Liver (tissue), 9 donors: ENCODE data around the gene ZNF518A. TPM values are rescaled to one million over a fixed set of nuclear protein-coding genes. Genes with fewer than 3 reads are reported as not detected.

Experiments used
- DNase-seq: peaks from one replicate; pipeline ENCODE4 v3.0.0-alpha.2; 2017; ENCODE audit warnings: low spot score
- H3K27ac ChIP-seq, 2 donors: one replicate each; pipeline ENCODE4 v1.7.0; 2013; ENCODE audit warnings: inconsistent platforms in 2 of 2, low read length in 2 of 2, control low read depth in 1 of 2, low read depth in 1 of 2, mild to moderate bottlenecking in 1 of 2
- H3K27me3 ChIP-seq, 4 donors: one replicate each; pipeline versions ENCODE4 v1.6.1 to v1.7.0; 2013; ENCODE audit warnings: low read length in 3 of 4, inconsistent platforms in 1 of 4, mild to moderate bottlenecking in 1 of 4, moderate library complexity in 1 of 4; ENCODE audit not compliant: control insufficient read depth in 4 of 4, insufficient read depth in 4 of 4
- H3K36me3 ChIP-seq, 4 donors: one replicate each; pipeline versions ENCODE4 v1.6.1 to v1.7.0; 2013; ENCODE audit warnings: low read length in 3 of 4, mild to moderate bottlenecking in 3 of 4, low read depth in 1 of 4, moderate library complexity in 1 of 4; ENCODE audit not compliant: control insufficient read depth in 4 of 4, insufficient read depth in 3 of 4
- H3K4me1 ChIP-seq, 4 donors: one replicate each; pipeline versions ENCODE4 v1.6.1 to v1.7.0; 2013; ENCODE audit warnings: low read length in 3 of 4, mild to moderate bottlenecking in 3 of 4, moderate library complexity in 1 of 4; ENCODE audit not compliant: control insufficient read depth in 4 of 4, insufficient read depth in 4 of 4
- H3K4me3 ChIP-seq, 3 donors: one replicate each; pipeline versions ENCODE4 v1.6.1 to v1.7.0; 2013; ENCODE audit warnings: low read length in 3 of 3, control low read depth in 1 of 3, low read depth in 1 of 3, mild to moderate bottlenecking in 1 of 3
- H3K9ac ChIP-seq, 2 donors: one replicate each; pipeline ENCODE4 v1.7.0; 2013; ENCODE audit warnings: low read length in 2 of 2, mild to moderate bottlenecking in 2 of 2, moderate library complexity in 2 of 2, control low read depth in 1 of 2, low read depth in 1 of 2
- H3K9me3 ChIP-seq, 4 donors: one replicate each; pipeline versions ENCODE4 v1.6.1 to v1.7.0; 2013; ENCODE audit warnings: low read length in 3 of 4; ENCODE audit not compliant: control insufficient read depth in 4 of 4
- FOXA1 ChIP-seq: IDR thresholded peaks from 2 replicates; pipeline ENCODE4 v1.6.1; 2016; ENCODE audit warnings: antibody characterized with exemption
- FOXA2 ChIP-seq: IDR thresholded peaks from 2 replicates; pipeline ENCODE4 v1.6.1; 2016; ENCODE audit warnings: antibody characterized with exemption
- GABPA ChIP-seq, 2 donors: IDR thresholded peaks in 1 of 2; conservative IDR thresholded peaks in 1 of 2; 2 replicates each; pipeline ENCODE4 v1.6.1; 2016; ENCODE audit warnings: antibody characterized with exemption in 2 of 2, mild to moderate bottlenecking in 1 of 2, moderate library complexity in 1 of 2
- HNF4G ChIP-seq: IDR thresholded peaks from 2 replicates; pipeline ENCODE4 v1.6.1; 2016; ENCODE audit warnings: antibody characterized with exemption
- NR2F2 ChIP-seq: IDR thresholded peaks from 2 replicates; pipeline ENCODE4 v1.6.1; 2016; ENCODE audit warnings: antibody characterized with exemption
- RAD21 ChIP-seq, 2 donors: IDR thresholded peaks; 2 replicates each; pipeline ENCODE4 v1.6.1; 2016; ENCODE audit warnings: antibody characterized with exemption in 2 of 2, mild to moderate bottlenecking in 2 of 2
- RXRA ChIP-seq, 2 donors: IDR thresholded peaks; 2 replicates each; pipeline ENCODE4 v1.6.1; 2017 to 2018; ENCODE audit warnings: antibody characterized with exemption in 2 of 2, mild to moderate bottlenecking in 1 of 2
- SP1 ChIP-seq: IDR thresholded peaks from 2 replicates; pipeline ENCODE4 v1.6.1; 2018; ENCODE audit warnings: antibody characterized with exemption, mild to moderate bottlenecking
- TAF1 ChIP-seq: conservative IDR thresholded peaks from 2 replicates; pipeline ENCODE4 v1.6.1; 2016; ENCODE audit warnings: antibody characterized with exemption, mild to moderate bottlenecking
- YY1 ChIP-seq: IDR thresholded peaks from 2 replicates; pipeline ENCODE4 v1.6.1; 2016; ENCODE audit warnings: antibody characterized with exemption, mild to moderate bottlenecking
- WGBS: extraction: QIAGEN DNeasy Blood & Tissue Kit; methylation state at CpG from one replicate; pipeline ENCODE4 v1.1.7; 2013; 5-methylcytosine and 5-hydroxymethylcytosine counted together
- polyA plus RNA-seq, 2 donors: library from polyadenylated mRNA; stranded (reverse) in 1 of 2; unstranded in 1 of 2; fragments of 200-250 nt in 1 of 2; fragments of >200 nt in 1 of 2; fragmentation: Nextera tagmentation in 1 of 2; extraction: Ambion mirVana in 1 of 2; gene quantifications; one replicate each; pipeline versions ENCODE4 v1.2.1 to v1.2.3, GENCODE V29; 2013 to 2015
- total RNA-seq, 2 donors: library from RNA; depleted of rRNA; stranded (reverse); fragments of >200 nt; gene quantifications; one replicate each; pipeline ENCODE4 v1.2.3, GENCODE V29; 2014
- TF ChIP-seq, protein P1 (sequence below): IDR thresholded peaks from 2 replicates; pipeline ENCODE4 v1.6.1; 2016; ENCODE audit warnings: antibody characterized with exemption
- TF ChIP-seq, protein P2 (sequence below): IDR thresholded peaks from 2 replicates; pipeline ENCODE4 v1.6.1; 2016; ENCODE audit warnings: antibody characterized with exemption
- TF ChIP-seq, protein P3 (sequence below): IDR thresholded peaks from 2 replicates; pipeline ENCODE4 v1.6.1; 2016; ENCODE audit warnings: antibody characterized with exemption
- TF ChIP-seq, protein P4 (sequence below): fragments of 150-350 bp; IDR thresholded peaks from 2 replicates; pipeline ENCODE4 v1.5.1; 2017; ENCODE audit warnings: improper control_type of control experiment, low read depth, low read length; ENCODE audit not compliant: missing input control
- TF ChIP-seq, protein P5 (sequence below): IDR thresholded peaks from 2 replicates; pipeline ENCODE4 v1.6.1; 2016; ENCODE audit warnings: antibody characterized with exemption, mild to moderate bottlenecking
- donor health status: healthy.
- donor health status: healthy.
- donor health status: healthy.
- donor health status: healthy.
- donor health status: healthy.

The ZNF518A gene
- total and polyA plus RNA-seq, 4 donors = 1.8 to 23.0 (median 13.6) TPM

DNA sequence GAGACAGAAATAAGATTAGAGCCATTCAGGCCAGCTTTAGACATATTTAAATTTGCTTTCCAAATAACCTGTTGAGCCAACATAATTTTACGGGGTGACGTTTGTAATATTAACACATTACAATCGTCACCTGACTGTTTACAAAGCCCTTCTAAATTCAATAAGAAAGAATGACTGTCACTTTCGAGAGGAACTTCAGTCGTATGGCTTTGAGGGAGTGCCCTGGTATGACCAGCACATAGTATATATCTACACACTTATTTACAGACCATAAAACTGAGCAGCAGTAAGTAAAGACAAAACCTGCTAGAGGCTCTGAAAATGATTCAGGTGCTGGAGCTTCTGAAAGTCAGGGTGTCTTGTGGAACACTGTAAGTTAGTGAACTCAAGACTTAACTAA lies 78.8 kb downstream of the ZNF518A start:
- Histone ChIP-seq H3K9ac (no peak overlapping the region), H3K27me3 (no peaks in the 10 kb centered on the region), H3K4me3 (no peak overlapping the region), H3K36me3 (peaks cover 7 to 80% (median 74%) of the 10 kb centered on the region in 4 donors), H3K9me3 (no peaks in the 10 kb centered on the region), H3K4me1 (no peaks in the 10 kb centered on the region), H3K27ac (no peak overlapping the region)
- TF ChIP-seq, protein P1, sequence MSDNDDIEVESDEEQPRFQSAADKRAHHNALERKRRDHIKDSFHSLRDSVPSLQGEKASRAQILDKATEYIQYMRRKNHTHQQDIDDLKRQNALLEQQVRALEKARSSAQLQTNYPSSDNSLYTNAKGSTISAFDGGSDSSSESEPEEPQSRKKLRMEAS = no peak
- TF ChIP-seq SP1 = no peak
- no peak for TF ChIP-seq YY1
- no peak for TF ChIP-seq TAF1
- TF ChIP-seq, protein P2, sequence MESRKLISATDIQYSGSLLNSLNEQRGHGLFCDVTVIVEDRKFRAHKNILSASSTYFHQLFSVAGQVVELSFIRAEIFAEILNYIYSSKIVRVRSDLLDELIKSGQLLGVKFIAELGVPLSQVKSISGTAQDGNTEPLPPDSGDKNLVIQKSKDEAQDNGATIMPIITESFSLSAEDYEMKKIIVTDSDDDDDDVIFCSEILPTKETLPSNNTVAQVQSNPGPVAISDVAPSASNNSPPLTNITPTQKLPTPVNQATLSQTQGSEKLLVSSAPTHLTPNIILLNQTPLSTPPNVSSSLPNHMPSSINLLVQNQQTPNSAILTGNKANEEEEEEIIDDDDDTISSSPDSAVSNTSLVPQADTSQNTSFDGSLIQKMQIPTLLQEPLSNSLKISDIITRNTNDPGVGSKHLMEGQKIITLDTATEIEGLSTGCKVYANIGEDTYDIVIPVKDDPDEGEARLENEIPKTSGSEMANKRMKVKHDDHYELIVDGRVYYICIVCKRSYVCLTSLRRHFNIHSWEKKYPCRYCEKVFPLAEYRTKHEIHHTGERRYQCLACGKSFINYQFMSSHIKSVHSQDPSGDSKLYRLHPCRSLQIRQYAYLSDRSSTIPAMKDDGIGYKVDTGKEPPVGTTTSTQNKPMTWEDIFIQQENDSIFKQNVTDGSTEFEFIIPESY = no peak
- TF ChIP-seq, protein P3, sequence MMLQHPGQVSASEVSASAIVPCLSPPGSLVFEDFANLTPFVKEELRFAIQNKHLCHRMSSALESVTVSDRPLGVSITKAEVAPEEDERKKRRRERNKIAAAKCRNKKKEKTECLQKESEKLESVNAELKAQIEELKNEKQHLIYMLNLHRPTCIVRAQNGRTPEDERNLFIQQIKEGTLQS = no peak
- TF ChIP-seq FOXA1 = no peak
- TF ChIP-seq NR2F2 = no peak
- no peak for TF ChIP-seq HNF4G
- TF ChIP-seq FOXA2 = no peak
- TF ChIP-seq RXRA (IDR thresholded peaks at IDR 0.05) = no peak
- TF ChIP-seq RAD21 (IDR thresholded peaks at IDR 0.05) = no peak
- TF ChIP-seq, protein P4, sequence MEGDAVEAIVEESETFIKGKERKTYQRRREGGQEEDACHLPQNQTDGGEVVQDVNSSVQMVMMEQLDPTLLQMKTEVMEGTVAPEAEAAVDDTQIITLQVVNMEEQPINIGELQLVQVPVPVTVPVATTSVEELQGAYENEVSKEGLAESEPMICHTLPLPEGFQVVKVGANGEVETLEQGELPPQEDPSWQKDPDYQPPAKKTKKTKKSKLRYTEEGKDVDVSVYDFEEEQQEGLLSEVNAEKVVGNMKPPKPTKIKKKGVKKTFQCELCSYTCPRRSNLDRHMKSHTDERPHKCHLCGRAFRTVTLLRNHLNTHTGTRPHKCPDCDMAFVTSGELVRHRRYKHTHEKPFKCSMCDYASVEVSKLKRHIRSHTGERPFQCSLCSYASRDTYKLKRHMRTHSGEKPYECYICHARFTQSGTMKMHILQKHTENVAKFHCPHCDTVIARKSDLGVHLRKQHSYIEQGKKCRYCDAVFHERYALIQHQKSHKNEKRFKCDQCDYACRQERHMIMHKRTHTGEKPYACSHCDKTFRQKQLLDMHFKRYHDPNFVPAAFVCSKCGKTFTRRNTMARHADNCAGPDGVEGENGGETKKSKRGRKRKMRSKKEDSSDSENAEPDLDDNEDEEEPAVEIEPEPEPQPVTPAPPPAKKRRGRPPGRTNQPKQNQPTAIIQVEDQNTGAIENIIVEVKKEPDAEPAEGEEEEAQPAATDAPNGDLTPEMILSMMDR = no peak
- no peak for TF ChIP-seq GABPA (IDR thresholded peaks at IDR 0.05 in 1 of 2, conservative IDR thresholded peaks at IDR 0.05 in 1 of 2)
- TF ChIP-seq, protein P5, sequence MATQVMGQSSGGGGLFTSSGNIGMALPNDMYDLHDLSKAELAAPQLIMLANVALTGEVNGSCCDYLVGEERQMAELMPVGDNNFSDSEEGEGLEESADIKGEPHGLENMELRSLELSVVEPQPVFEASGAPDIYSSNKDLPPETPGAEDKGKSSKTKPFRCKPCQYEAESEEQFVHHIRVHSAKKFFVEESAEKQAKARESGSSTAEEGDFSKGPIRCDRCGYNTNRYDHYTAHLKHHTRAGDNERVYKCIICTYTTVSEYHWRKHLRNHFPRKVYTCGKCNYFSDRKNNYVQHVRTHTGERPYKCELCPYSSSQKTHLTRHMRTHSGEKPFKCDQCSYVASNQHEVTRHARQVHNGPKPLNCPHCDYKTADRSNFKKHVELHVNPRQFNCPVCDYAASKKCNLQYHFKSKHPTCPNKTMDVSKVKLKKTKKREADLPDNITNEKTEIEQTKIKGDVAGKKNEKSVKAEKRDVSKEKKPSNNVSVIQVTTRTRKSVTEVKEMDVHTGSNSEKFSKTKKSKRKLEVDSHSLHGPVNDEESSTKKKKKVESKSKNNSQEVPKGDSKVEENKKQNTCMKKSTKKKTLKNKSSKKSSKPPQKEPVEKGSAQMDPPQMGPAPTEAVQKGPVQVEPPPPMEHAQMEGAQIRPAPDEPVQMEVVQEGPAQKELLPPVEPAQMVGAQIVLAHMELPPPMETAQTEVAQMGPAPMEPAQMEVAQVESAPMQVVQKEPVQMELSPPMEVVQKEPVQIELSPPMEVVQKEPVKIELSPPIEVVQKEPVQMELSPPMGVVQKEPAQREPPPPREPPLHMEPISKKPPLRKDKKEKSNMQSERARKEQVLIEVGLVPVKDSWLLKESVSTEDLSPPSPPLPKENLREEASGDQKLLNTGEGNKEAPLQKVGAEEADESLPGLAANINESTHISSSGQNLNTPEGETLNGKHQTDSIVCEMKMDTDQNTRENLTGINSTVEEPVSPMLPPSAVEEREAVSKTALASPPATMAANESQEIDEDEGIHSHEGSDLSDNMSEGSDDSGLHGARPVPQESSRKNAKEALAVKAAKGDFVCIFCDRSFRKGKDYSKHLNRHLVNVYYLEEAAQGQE = no peak
- 70% methylated on average over 5 of the region's 5 CpGs for WGBS
- DNase-seq = no peak

DNA sequence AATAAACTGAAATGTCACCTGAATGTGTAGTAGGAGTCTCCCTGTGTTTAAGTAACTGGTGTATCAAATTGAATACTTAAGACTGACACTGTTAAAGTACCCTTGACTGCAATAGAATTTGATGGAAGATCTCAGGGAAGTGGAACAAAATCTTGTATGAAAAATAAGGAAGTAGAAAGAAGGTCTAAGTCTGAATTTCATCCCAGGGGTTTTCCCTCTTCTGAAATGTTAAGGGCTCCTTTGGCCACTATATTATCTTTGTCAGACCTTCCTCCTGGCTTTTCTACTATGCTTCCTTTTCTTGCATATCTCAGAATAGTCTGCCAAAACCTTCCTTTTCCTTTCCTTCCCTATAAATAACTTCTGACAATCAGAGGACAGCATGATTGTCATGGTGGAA lies 81.7 kb downstream of the ZNF518A start:
- H3K4me3 ChIP-seq = no peak overlapping the region
- no peak for DNase-seq
- H3K36me3 ChIP-seq = peaks cover 8 to 77% (median 72%) of the 10 kb centered on the region in 4 donors
- H3K27ac ChIP-seq = no peak overlapping the region
- no peaks in the 10 kb centered on the region for H3K4me1 ChIP-seq
- no peak overlapping the region for H3K9ac ChIP-seq
- H3K27me3 ChIP-seq = no peaks in the 10 kb centered on the region
- H3K9me3 ChIP-seq = no peaks in the 10 kb centered on the region
- TF ChIP-seq YY1 (no peak), NR2F2 (no peak), HNF4G (no peak), TAF1 (no peak), FOXA2 (no peak), FOXA1 (no peak)
- TF ChIP-seq, protein P3 = no peak
- TF ChIP-seq, protein P5 = no peak
- TF ChIP-seq, protein P1 = no peak
- TF ChIP-seq, protein P2 = no peak
